ENCODE measurements around the gene FUBP3. TPM values are rescaled to one million over a fixed set of nuclear protein-coding genes. Genes with fewer than 3 reads are reported as not detected.

Gene FUBP3
- total and polyA plus RNA-seq, 8 donors = 17.0 to 27.8 (median 23.6) TPM

GRCh38 chr9:130664251-130665028 is 85.1 kb downstream of the FUBP3 start, which contains the start of gene PRDM12:
PRDM12 (plus strand) TSS chr9:130664594; CDS start chr9:130664654, 60 bp downstream.
- intact Hi-C loops (cut with DNase I) = no loop called here
- Histone ChIP-seq H3K4me3 (peak within 1 kb of the TSS in 1 of 4 donors; percentile 14), H3K9me3 (no peaks in the 10 kb centered on the region), H3K36me3 (no peaks in the 10 kb centered on the region), H3K4me1 (peaks cover 0 to 24% (median 23%) of the 10 kb centered on the region in 3 donors), H3K27ac (no peak within 1 kb of the TSS), H3K27me3 (peaks cover 7 to 68% (median 33%) of the 10 kb centered on the region in 4 donors)
- DNase-seq (peak in 1 of 6 donors; percentile 67), ATAC-seq (no peak), FAIRE-seq (no peak)
- 4 to 5% methylated on average over 61 to 76 of the region's 76 CpGs for WGBS, 2 donors
- no peak for TF ChIP-seq CTCF (IDR thresholded peaks at IDR 0.05)

- Histone ChIP-seq H3K9me3 (no peaks in the 10 kb centered on the region), H3K4me1 (peaks cover 0 to 24% (median 23%) of the 10 kb centered on the region in 3 donors), H3K36me3 (no peaks in the 10 kb centered on the region), H3K27me3 (peaks cover 7 to 62% (median 31%) of the 10 kb centered on the region in 4 donors), H3K4me3 (no peak overlapping the region), H3K27ac (no peak overlapping the region)
- intact Hi-C loops (cut with DNase I) = no loop called here
- TF ChIP-seq CTCF (IDR thresholded peaks at IDR 0.05) = no peak
- 2 to 4% methylated on average over 24 to 25 of the region's 26 CpGs for WGBS, 2 donors
- DNase-seq (no peak), FAIRE-seq (no peak), ATAC-seq (no peak)
These were observed 85.7 kb downstream of the FUBP3 start for GRCh38 chr9:130665029-130665430.

GRCh38 chr9:130665431-130666392 is 86.3 kb downstream of the FUBP3 start:
- Histone ChIP-seq H3K27me3 (peaks cover 7 to 57% (median 29%) of the 10 kb centered on the region in 4 donors), H3K27ac (no peak overlapping the region), H3K4me1 (peaks cover 0 to 22% (median 20%) of the 10 kb centered on the region in 3 donors), H3K4me3 (no peak overlapping the region), H3K9me3 (no peaks in the 10 kb centered on the region), H3K36me3 (no peaks in the 10 kb centered on the region)
- DNase-seq (no peak), FAIRE-seq (no peak), ATAC-seq (no peak)
- 3 to 5% methylated on average over 57 to 61 of the region's 61 CpGs for WGBS, 2 donors
- intact Hi-C loops (cut with DNase I) = no loop called here
- TF ChIP-seq CTCF (IDR thresholded peaks at IDR 0.05) = no peak

- H3K4me3 ChIP-seq = no peak overlapping the region
- TF ChIP-seq CTCF (IDR thresholded peaks at IDR 0.05) = no peak
- WGBS, 2 donors = 8% methylated on average over 45 to 60 of the region's 60 CpGs
- intact Hi-C loops (cut with DNase I) = no loop called here
- no peak for DNase-seq
- no peaks in the 10 kb centered on the region for H3K36me3 ChIP-seq
- no peak for FAIRE-seq
- H3K4me1 ChIP-seq = peaks cover 0 to 15% (median 12%) of the 10 kb centered on the region in 3 donors
- no peaks in the 10 kb centered on the region for H3K9me3 ChIP-seq
- ATAC-seq = no peak
- H3K27ac ChIP-seq = no peak overlapping the region
- H3K27me3 ChIP-seq = peaks cover 7 to 49% (median 23%) of the 10 kb centered on the region in 4 donors
These were observed 87.2 kb downstream of the FUBP3 start for GRCh38 chr9:130666393-130667119.

Measured in pancreas (tissue), 10 donors.